HG03103 (cell line): ENCODE results near the gene RBMS1.

Experiments used
- ATAC-seq: cut with Tn5 transposase; IDR thresholded peaks from one replicate; pipeline ENCODE4 v1.9.1; 2021; ENCODE audit warnings: low read depth; ENCODE audit not compliant: unreplicated experiment

Gene RBMS1

GRCh38 chr2:160292225-160292624 lies 201.4 kb downstream of the RBMS1 start:
- ATAC-seq = no peak

- no peak for ATAC-seq
Observed at GRCh38 chr2:160291382-160291781, 202.2 kb downstream of the RBMS1 start.

- no peak for ATAC-seq
Observed at GRCh38 chr2:160290598-160290997, 203.0 kb downstream of the RBMS1 start.

GRCh38 chr2:160289831-160290230 lies 203.8 kb downstream of the RBMS1 start:
- ATAC-seq = no peak

- ATAC-seq = no peak
Observed at GRCh38 chr2:160289126-160289525, 204.5 kb downstream of the RBMS1 start.

DNA sequence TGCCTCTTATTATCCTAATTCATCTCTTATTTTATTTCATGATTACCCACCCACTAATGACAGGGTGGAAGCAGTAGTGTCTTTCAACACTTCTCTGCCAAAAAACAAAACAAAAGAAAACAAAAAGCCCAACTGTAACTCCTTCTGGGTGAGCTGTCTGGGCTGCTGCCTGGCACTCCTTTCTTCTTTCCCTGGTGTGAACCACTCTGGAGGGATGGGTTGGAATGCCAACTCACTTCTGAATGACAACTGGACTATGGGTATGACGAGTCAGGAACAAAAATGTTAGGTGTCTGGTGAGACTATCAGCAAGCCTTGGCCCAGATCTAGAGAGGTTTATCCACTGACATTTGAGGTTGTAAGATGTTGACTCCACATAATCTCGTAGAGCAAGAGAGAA lies 205.3 kb downstream of the RBMS1 start:
- ATAC-seq = no peak

DNA sequence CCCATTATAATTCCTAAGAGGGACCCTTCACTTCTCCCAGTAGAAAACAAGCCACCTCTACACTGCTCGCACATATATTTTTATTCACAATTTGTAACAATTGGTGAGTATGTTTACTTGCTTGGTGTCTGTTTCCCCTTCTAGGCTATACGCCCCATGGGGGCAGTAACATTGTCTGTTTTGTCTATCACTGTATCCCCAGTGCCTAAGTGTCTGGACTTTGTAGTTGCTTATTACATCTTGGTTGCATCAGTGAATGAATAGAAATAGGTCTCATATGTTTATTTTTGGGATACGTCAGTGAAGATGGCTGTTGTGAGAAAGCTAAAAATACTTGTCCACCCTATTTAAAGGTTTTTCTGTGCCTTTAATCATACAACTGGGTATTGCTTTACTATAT lies 206.1 kb downstream of the RBMS1 start:
- ATAC-seq = no peak

- no peak for ATAC-seq
Observed at GRCh38 chr2:160286551-160286950, 207.1 kb downstream of the RBMS1 start.

DNA sequence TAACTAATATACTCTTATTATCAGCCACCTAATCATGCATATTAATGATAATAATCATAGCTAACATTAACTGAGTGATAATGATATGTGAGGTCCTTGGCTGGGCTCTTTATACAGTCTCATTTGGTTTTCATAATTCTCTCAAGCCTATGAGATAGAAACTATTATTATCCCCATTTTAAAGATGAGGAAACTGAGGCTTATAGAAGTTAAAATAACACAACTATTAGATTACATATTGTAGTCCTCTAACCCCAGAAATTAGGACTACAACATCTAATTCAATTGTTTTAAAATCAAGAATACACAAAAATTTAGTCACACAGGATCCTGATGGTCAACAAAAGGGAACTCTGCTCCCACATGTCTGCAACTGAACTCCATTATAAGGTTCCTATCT lies 209.9 kb downstream of the RBMS1 start:
- ATAC-seq = no peak

- no peak for ATAC-seq
Observed at GRCh38 chr2:160282063-160282580, 211.5 kb downstream of the RBMS1 start.

DNA sequence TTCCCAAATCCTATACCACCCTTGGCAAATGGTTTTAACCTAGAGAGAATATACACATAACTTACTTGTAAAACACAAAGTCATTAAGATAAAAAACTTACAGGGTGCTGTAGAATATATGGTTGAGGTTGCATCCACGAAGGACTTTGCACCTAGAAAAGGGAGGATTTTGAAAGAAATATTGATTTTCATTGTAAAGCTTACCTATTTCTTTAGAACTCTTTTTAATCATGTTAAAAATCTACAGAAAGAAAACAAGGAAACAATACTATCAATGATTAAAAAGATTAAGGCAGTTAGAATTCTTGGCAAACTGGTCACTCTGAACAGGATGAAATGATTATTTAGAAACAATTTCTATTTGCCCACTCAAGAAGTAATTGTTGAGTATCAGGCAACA lies 212.4 kb downstream of the RBMS1 start:
- no peak for ATAC-seq

- no peak for ATAC-seq
Observed at GRCh38 chr2:160279813-160280465, 213.7 kb downstream of the RBMS1 start.

- ATAC-seq = no peak
Observed at GRCh38 chr2:160278879-160279177, 214.8 kb downstream of the RBMS1 start.

- ATAC-seq = peak; percentile 82
Observed at GRCh38 chr2:160278101-160278878, 215.3 kb downstream of the RBMS1 start.

GRCh38 chr2:160277151-160277550 lies 216.5 kb downstream of the RBMS1 start:
- no peak for ATAC-seq

- no peak for ATAC-seq
Observed at GRCh38 chr2:160275656-160276055, 218.0 kb downstream of the RBMS1 start.

GRCh38 chr2:160271171-160272086 lies 222.2 kb downstream of the RBMS1 start:
- ATAC-seq = no peak

- ATAC-seq = no peak
Observed at GRCh38 chr2:160270571-160271113, 223.0 kb downstream of the RBMS1 start.

DNA sequence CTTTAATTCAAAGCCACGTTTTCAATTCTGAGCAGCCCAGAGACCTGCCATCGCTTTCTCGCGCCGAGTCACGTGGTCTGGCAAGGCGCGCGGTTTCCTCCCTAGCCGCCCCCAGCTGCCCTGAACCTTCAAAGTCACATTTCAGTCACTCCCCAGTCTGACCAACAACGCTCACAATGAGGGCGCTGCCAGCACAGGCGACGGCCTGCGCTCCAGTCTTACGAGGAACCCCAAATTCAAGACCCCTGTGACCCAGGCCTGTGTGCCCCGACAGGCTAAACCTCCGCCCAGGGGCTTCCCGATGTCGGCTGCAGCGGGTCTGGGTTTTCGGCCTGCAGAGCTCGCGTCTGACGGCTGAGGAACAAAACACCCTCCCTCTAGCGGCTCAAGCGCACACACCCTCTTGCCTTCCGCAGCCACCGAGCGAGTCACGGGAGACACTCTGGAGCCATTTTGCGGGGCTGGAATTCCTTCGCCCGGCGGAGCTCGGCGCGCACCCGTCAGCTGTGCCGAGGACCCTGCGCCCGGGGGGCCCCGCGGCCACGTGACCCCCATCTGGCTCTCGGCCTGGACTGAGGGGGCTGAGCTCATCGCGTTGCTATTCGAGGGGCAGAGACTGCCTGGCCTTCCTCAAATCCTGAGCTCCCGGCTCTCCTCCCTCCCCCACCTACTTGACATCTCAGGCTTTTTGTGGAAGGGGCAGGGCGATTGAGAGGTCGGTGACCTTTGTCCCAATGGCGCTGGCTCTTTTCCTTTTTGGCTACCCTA lies 223.6 kb downstream of the RBMS1 start:
- peak; percentile 91 for ATAC-seq

GRCh38 chr2:160269365-160269764 lies 224.2 kb downstream of the RBMS1 start:
- no peak for ATAC-seq
